ENCODE results near the gene CTSD. TPM values are rescaled to one million over a fixed set of nuclear protein-coding genes. Genes with fewer than 3 reads are reported as not detected.

The CTSD gene
- total and polyA plus RNA-seq, 4 donors = 310 to 814 (median 553) TPM

GRCh38 chr11:1773131-1773993 is 9.6 kb upstream of the CTSD start:
- H3K36me3 ChIP-seq (ENCODE audit: control insufficient read depth in 4 of 4, insufficient read depth in 3 of 4, low read depth in 1 of 4, low read length in 3 of 4) = no peaks in the 10 kb centered on the region
- H3K4me3 ChIP-seq (ENCODE audit: low read depth in 1 of 3, low read length in 3 of 3) = no peak overlapping the region
- no peaks in the 10 kb centered on the region for H3K27me3 ChIP-seq (ENCODE audit: control insufficient read depth in 4 of 4, insufficient read depth in 4 of 4, low read length in 3 of 4)
- H3K9ac ChIP-seq (ENCODE audit: low read depth in 1 of 2, low read length in 2 of 2) = no peak overlapping the region
- H3K27ac ChIP-seq (ENCODE audit: low read depth in 1 of 2, low read length in 2 of 2) = no peak overlapping the region
- DNase-seq (ENCODE audit: low spot score) = no peak
- 85% methylated on average over 10 of the region's 10 CpGs for WGBS
- H3K9me3 ChIP-seq (ENCODE audit: control insufficient read depth in 4 of 4, low read length in 3 of 4) = no peaks in the 10 kb centered on the region
- H3K4me1 ChIP-seq (ENCODE audit: control insufficient read depth in 4 of 4, insufficient read depth in 4 of 4, low read length in 3 of 4) = no peaks in the 10 kb centered on the region
- TF ChIP-seq GABPA (IDR thresholded peaks at IDR 0.05 in 1 of 2, conservative IDR thresholded peaks at IDR 0.05 in 1 of 2) (no peak), CTCF (IDR thresholded peaks at IDR 0.05; ENCODE audit: low read depth, low read length, missing input control) (no peak), ATF3 (IDR thresholded peaks at IDR 0.05) (no peak), YY1 (IDR thresholded peaks at IDR 0.05) (no peak), EGR1 (IDR thresholded peaks at IDR 0.05; ENCODE audit: low read depth in 2 of 2) (no peak), NR2F2 (IDR thresholded peaks at IDR 0.05) (no peak), ZBTB33 (IDR thresholded peaks at IDR 0.05) (no peak), RXRA (IDR thresholded peaks at IDR 0.05) (no peak), FOXA2 (IDR thresholded peaks at IDR 0.05) (no peak), SP1 (IDR thresholded peaks at IDR 0.05) (no peak), HNF4A (conservative IDR thresholded peaks at IDR 0.05) (no peak), FOXA1 (IDR thresholded peaks at IDR 0.05) (no peak)

- Histone ChIP-seq H3K4me1 (ENCODE audit: control insufficient read depth in 4 of 4, insufficient read depth in 4 of 4, low read length in 3 of 4) (no peaks in the 10 kb centered on the region), H3K27ac (ENCODE audit: low read depth in 1 of 2, low read length in 2 of 2) (peak overlapping the region in 1 of 2 donors; percentile 1), H3K27me3 (ENCODE audit: control insufficient read depth in 4 of 4, insufficient read depth in 4 of 4, low read length in 3 of 4) (no peaks in the 10 kb centered on the region), H3K9me3 (ENCODE audit: control insufficient read depth in 4 of 4, low read length in 3 of 4) (no peaks in the 10 kb centered on the region), H3K4me3 (ENCODE audit: low read depth in 1 of 3, low read length in 3 of 3) (no peak overlapping the region), H3K36me3 (ENCODE audit: control insufficient read depth in 4 of 4, insufficient read depth in 3 of 4, low read depth in 1 of 4, low read length in 3 of 4) (no peaks in the 10 kb centered on the region), H3K9ac (ENCODE audit: low read depth in 1 of 2, low read length in 2 of 2) (no peak overlapping the region)
- DNase-seq (ENCODE audit: low spot score) = peak; percentile 77
- WGBS = 40% methylated on average over 14 of the region's 15 CpGs
- TF ChIP-seq RXRA (IDR thresholded peaks at IDR 0.05) (no peak), NR2F2 (IDR thresholded peaks at IDR 0.05) (no peak), ATF3 (IDR thresholded peaks at IDR 0.05) (no peak), ZBTB33 (IDR thresholded peaks at IDR 0.05) (no peak), YY1 (IDR thresholded peaks at IDR 0.05) (no peak), REST (IDR thresholded peaks at IDR 0.05) (no peak)
These were observed 8.8 kb upstream of the CTSD start for GRCh38 chr11:1772270-1773130.

All from liver (tissue), 9 donors.